Urothelium cell line (cell line): ENCODE measurements around the gene TLE3.
"Not testable (repeated sequence)": the region's sequence is repeated elsewhere in the genome, so short reads cannot be mapped to it uniquely, and the experiment has no call there.

Source experiments
- DNase-seq: peaks from one replicate; pipeline ENCODE4 v3.0.0; 2011; ENCODE audit warnings: low spot score, mixed read lengths
- FAIRE-seq: peaks from 2 replicates; lab custom pipeline; 2011; peaks lifted over from hg19 to GRCh38; lab: Jason Lieb, UNC

TLE3 gene

DNA sequence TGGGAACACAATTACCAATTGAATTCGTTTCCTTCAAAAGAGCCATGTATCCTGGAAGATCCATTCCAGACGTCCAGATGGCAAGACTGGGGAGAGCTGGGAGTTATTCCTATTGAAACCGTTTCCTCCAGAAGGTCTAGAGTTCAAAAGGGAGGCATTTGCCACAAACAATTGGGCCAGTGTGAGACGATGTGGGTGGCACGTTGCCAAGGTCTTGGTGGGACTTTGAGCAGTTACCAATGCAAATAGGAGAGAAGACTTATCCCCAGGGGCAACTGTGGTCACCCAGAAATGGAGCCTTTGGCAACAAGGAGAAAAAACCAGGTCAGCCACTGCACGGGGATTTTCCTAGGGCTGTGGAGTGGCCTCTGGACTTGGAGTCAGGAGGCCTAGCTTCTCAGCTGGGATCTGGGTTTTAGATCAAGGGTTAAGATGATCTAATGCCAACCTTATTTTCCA is 29.6 kb upstream of the TLE3 start:
- no peak for FAIRE-seq
- DNase-seq, result peak; percentile 67

DNA sequence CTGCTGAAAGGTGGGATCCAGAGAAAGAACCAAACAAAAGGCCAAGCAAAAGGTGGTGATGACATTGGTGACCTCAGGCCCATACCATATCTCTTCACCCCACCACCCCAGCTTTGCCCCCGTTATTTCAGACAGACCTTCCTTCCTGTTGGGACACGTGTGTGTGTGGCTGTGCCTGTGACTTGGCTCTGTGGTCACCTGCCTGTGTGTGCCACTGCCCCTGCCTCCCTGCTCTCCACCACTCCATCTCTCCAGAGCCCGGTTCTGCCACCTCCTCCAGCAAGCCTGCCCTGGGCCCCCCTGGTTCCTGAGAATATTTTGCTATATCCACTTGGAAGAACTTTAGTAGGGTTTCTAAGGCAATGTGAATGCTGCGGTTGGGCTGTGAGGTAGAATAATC is 28.6 kb upstream of the TLE3 start:
- DNase-seq, result no peak
- no peak for FAIRE-seq

DNA sequence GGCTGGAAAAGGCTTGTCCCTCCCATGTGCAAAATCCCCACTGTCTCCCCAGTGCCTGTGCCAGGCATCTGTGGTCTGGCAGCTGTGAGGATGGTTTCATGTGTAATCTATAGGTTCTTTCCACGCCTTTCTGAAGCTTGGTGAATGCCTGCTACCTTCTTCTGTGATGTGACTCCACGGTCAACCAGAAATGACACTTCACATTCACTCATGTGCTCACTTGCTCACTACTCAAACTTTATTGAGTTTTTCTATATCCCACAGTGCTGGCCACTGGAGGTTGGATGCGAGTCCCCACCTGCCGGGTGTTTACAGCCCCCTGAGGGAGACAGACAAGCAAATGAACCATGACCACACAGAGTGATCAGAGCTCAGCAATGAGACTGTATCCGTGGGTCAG is 27.9 kb upstream of the TLE3 start:
- FAIRE-seq, result no peak
- DNase-seq, result no peak

DNA sequence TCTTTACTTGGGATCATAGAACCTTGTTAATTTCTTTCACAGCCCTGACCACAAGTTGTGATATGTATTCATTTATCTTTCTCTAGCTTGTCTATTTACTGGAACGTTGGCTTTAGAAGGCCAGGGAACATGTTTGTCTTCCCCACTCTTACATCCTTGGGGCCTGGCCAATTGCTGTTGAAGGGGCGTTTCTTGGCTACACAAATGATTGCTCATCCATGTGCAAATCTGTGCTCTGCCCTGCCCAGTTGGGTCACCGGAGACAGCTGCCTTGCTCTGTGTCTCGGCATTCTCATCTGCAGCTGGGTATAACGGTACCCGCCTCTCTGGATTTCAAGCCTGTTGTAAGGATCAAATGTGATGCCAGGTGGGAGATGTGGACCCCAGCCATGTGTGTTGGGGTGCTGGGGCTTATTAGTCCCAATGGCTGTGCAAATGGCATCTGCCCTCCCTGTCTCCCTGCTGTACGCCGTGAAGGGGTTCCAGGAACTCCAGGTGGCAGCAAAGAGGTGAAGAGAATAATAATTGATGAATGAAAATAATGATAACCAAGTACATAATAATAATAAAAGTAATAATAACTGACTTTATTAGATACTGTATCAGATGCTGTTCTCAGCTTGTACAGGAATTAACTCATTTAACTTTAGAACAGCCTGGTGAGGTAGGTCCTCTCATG is 24.0 kb upstream of the TLE3 start:
- DNase-seq (no peak), FAIRE-seq (no peak)

DNA sequence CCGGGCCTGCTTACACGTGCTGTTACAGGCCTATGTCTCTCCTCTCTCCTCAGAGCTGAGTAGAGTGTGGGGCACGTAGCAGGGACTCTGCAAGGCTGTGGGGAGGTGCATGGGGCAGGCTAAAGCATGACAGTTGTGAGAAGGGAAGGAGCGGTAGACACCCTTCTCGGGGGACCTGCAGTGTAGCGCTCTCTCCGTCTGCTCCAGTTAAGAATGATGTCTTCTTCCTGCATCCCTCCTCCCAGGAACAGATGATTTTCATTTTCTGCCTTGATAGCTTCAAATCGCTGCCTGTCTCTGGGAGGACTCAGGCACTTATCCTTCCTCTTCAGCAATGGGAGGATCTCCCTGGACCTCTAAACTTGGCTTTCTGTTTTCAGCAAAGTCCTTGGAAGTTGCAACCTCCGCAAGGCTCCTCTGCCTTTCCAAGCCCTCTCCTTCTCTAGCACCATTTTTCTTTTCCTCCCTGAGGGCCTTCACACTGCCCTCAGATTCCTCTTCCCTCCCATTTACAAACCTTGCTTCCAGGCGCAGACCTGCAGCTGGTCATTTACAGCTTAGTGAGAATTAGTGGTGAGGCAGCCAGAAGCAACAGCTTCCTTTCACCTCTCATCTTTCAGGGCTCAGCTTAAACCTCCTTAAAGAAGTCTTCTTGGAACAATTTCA is 23.4 kb upstream of the TLE3 start:
- peak; percentile 76 for FAIRE-seq
- DNase-seq, result no peak

DNA sequence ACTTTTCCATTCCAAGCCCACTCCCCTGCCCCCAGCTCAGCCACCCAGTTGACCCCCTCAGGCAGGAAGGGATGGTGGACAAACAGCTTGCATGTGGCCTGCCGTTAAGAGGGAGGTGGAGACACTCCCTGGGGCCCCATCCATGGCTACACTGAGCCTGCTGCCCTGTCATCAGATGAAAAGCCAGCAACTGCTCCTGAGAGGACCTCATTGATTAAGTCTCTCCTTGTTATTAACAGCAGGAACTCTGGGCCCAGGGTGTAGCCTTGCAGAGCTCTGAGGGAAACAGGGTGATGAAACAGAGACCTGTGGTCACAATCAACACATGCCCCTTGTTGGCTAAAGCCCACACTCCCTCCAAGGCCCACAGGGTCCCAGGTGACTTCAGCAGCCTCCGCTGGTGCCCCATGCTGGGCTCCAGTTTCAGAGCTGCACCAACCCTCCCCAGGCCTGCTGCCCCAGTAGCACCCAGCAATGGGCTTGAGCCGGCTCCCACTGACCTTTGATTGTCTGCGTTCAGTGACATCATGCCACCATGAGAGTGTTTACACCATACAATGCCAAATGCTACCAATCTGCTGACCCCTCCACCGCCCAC is 22.3 kb upstream of the TLE3 start:
- DNase-seq, result no peak

DNA sequence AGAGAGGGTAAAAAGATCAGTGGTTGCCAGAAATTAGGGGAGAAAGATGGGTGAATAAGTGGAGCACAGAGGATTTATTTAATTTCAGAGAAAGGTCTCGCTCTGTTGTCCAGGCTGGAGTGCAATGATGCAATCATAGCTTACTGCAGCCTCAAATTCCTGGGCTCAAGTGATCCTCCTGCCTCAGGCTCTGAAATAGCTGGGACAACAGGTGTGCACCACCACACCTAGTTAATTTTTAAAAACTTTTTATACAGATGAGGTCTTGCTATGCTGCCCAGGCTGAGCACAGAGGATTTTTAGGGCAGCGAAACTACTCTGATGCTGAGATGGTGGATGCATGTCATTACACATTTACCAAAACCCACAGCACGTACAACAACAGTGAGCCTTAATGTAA is 20.9 kb upstream of the TLE3 start:
- DNase-seq (no peak), FAIRE-seq (peak; percentile 53)

More for the DNA sequence above, 22.3 kb upstream of the TLE3 start:
- FAIRE-seq, result peak; percentile 5

DNA sequence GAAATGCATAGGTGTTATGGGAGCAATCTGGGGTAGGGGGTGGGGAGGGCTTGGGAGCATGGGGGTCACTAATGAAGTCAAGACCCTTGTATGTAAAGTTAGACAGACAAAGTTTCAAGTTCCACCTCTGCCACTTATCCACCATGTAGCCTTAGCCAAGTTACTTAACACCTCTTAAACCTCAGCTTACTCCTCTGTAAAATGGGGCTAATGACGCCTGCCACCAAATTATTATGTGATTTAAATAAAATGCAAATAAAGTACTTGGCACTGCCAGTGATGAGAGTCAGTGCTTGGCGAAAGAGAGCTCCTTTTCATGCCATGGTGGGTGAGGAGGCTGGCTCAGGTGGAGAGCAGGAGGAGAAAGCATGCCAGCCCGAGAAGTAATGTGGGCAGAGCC is 18.6 kb upstream of the TLE3 start:
- no peak for DNase-seq
- no peak for FAIRE-seq

DNA sequence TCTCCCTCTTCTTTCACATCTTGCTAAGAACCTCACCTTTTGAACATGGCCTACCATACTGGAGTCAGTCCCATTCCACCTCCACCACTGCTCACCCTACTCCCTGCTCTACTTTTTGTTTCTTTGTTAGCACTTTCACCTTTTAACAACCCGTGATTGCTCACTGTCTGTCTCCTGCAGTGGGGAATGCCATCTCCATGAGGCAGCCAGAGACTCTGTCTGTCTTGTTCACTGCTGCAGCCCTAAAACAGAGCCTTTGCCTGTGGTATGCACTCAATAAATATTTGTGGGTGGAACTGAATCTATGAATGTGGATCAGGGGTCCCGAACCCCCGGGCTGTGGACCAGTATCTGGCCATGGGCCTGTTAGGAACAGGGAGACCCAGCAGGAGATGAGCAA is 16.5 kb upstream of the TLE3 start:
- no peak for FAIRE-seq

DNA sequence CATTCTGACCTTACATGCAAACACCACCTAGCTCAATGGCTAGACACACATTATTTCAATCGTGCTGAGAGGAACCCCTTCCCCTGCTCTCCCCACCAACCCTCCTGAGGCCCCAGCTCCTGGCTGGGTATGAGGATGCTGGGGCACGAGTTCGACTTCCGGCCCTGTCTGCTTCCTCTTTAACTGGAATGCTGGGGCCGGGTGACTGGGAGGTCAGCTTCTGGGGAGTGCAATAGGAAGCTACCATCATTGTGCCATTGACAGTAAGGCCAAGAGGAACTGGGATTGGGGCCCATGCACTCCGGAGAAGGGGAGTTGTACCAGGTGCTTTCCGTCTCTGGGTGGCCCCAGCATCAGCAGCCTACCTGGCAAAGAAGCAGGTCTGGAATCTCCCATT is 15.6 kb upstream of the TLE3 start:
- FAIRE-seq (no peak), DNase-seq (no peak)

More for the DNA sequence above, 16.5 kb upstream of the TLE3 start:
- no peak for DNase-seq

DNA sequence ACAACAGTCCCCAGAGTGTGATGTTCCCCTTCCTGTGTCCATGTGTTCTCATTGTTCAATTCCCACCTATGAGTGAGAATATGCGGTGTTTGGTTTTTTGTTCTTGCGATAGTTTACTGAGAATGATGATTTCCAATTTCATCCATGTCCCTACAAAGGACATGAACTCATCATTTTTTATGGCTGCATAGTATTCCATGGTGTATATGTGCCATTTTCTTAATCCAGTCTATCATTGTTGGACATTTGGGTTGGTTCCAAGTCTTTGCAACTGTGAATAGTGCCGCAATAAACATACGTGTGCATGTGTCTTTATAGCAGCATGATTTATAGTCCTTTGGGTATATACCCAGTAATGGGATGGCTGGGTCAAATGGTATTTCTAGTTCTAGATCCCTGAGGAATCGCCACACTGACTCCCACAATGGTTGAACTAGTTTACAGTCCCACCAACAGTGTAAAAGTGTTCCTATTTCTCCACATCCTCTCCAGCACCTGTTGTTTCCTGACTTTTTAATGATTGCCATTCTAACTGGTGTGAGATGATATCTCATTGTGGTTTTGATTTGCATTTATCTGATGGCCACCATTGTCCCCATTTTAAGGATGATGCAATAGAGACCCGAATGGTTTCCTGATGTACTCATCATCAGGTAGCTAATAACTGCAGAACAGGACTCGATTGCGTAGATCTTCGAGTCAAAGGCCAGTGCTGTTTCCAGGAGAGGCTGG is 15.0 kb upstream of the TLE3 start:
- not testable (repeated sequence) for FAIRE-seq, DNase-seq

DNA sequence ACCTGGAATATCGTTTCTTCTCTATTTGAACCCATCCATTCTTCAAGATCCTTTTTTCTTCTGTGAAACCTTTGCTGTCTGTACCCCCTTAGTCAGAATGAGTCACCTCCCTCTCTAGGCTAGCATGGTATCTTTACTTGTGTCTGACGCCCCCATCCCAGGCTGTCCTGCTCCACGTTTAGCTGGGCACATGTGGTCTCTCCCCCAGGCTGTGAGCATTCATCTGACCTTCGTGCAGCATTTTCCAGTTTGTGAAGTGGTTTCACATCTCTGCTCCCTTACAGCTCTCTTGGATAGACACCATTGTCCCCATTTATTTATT is 14.3 kb upstream of the TLE3 start:
- DNase-seq, result no peak
- peak; percentile 46 for FAIRE-seq

DNA sequence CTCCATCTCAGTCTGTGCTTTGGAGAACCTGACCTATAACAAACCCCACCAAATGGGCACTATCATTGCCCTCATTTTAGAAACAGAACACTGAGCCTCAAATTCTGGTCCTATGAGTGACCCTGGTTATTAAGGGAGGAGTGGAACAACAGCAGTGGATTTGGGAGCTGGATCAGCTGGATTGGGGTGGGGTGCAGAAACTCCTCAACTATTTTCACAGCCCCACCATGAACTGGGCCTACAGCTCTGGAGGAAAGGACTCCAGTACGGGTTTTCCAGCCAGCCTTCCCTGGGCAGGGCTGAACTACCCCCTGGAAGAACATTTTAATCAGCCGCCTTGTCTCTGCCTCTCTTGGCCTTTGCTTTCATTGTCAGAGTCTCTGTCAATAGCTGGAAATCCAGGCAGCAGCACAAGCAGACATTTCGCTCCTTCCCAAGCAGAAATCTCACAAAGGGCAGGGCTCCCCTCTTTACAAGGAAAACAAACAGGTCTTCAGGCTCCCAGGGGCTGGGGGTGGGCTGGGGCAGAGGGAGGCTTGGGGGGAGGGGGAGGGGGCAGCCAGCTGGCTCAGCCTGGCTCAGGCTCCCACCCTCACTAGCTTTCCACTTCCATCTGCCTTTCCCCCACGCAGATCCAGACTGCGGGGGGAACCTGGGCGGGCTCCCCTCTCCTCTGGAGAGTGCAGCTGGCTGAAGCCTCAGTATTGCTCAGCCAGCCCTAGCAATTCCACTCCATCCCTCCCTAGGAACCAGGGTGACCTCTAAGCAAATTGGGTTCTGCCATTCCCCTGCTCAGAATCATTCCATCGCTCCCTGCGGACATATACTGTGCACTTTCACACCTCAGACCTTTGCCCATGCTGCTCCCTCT is 13.7 kb upstream of the TLE3 start:
- FAIRE-seq, result no peak
- peak; percentile 82 for DNase-seq

DNA sequence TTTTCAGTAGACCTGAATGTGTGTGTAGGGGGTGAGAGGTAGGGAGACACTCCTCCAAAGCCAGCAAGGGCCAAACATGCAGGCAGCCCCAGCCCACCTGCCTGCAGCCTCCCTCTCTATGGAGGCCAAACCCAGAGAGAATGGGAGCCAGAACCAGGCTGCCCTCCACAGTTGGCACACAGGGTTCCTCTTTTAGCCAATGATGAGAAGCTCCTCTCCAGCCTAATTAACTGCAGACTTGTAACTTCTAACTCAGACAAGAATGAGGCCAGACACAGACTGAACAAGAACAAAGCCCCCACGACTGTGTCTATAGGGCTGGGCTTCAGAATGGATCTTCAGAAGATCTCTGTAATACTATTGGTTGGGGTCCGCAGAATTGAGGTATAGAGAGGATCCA is 12.3 kb upstream of the TLE3 start:
- no peak for FAIRE-seq
- no peak for DNase-seq

DNA sequence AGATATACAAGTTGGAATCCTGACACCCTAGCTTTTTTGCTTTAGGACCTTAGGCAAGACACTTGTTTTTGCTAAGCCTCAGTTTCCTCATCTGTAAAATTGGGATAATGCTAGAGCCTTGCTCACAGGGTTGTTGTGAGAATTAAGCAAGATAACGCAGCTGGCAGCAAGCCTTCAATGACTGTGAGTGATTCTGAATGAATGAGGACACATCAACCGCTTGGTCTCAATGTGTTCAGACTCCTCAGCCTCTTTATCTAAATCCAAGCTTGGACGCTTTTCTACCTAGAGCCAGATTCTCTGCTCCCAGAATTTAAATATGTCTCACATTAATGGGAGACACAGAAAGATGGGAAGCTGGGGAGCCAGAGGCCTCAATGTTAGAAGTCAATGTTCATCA is 11.8 kb upstream of the TLE3 start:
- DNase-seq, result no peak
- no peak for FAIRE-seq

DNA sequence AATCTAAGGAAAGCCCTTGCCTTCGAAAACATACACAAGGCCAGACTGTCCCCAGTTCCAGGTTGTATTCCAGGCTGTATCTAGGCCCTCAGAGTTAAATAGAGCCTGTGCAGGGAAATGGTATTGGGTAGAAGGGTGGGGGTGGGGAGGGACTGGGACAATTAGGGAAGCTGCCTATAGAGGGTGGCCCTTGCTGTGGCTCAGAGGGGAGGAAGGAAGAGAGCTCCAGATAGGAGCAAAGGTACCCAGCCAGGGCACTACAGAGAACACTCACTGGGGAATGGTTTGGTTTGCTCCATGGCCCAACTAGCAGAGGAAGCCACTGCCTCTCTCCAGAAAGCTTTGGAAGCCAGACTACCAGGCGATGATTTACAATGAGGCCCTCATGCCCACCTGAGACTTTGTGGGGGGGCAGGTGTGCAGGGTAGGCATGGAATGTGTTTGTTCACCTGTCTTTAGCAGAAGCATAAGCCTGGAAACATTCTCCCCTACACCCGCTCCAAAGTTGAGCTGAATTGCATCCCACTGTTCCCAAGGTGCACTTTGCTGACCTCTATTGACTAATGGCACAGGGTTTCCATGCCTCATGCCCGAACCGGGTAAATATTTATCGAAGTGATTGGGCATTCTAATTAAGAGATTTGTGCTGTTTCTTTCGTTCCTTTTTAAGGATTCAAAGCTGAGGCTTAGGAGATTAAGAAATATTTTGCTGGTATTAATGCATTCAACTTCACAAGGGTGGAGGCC is 6.3 kb upstream of the TLE3 start:
- DNase-seq, result no peak
- no peak for FAIRE-seq

DNA sequence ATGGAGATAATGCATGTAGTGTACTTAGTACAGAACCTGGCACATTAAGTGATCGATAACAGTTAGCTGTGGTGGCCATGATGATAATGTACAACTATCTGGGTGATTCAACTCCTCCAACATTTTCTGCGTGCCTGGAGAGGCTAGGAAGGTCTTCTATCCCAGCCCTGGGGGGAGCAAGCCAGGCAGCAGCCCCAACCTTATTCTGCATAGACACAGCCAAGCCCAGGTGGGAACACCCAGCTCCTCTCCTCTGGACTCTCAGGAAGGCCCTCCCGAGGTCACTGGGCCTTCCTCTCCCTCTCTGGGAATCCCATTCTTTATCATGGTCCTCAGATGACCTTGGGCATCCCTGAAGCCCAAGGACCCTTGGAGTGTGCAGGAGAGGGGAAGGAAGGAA is 5.1 kb upstream of the TLE3 start:
- DNase-seq (no peak), FAIRE-seq (no peak)

DNA sequence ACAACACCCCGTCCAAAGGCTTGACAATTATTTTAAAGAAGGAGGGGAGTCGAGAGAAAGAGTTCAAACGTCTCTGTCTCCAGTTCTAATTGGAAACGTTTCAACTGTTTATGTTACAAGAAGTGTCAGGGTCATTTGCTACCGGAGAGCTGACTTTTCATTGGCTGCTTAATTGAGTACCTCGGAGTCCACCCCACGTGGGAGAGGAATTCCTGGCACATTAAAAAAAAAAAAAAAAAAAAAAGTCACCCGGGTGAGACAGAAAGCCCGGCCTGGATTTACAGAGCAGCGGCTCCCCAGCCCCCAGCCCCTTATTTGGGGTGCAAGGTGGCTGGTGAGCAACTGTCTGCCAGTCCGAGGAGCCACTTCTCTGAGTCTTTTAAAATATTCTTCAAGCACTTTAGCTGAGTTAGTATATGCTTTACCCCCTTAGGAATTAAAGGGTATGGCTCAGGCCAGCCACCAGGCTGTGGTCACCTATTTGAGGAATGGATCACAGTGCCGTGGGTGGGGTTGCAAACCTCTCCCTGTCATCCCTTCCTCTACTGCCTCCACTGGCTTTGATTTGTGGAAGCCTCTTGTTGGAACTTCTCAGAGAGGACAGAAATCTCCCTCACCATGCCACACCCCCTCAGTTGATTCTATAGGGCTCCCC is 3.9 kb upstream of the TLE3 start:
- FAIRE-seq (peak; percentile 50), DNase-seq (peak; percentile 95)

DNA sequence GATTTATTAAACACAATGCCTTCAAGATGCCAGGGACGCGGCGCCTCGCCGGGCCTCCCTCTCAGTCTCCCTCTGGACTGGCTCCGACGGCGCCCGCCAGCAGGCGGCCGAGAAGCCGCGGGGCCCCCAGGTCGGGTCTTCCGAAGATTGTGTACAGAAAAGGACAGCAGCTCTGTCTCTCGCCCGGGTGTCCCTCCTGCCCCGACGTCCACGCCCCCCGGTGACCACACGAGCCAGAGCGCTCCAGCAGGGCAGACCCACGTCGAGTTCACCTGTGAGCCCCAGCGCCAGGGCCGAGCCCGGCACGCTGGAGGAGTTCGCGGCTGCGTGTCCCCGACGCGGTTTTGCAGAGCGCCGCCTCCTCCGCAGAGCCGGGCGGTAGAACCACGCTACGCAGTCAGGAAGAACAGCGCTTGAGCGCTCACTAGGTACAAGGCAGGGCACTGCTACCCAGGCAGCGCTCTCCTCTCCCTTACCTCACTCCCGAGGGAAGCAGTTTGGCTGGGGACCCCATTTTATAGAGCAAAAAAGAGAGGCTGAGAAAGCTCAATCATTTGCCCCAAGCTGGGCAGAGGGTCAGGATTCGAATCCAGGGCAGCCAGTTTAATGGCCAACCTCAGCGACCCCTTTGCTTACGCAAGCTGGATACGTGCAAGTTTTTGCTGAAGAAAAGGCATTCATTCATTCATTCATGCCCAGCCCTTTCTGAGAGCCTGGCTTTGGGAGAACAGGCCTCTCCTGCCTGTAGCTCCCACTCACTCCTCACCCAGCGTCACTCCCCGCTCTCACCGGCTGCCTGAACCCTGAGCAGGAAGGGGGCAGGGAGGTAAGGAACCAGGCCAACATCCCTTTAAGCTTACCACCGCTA is 3.0 kb upstream of the TLE3 start:
- DNase-seq (peak; percentile 66), FAIRE-seq (peak; percentile 77)
